HL-60/S4 treated with phorbol 12-myristate 13-acetate at 8.2 ng/mL for 4 days and 3 days (cell line): ENCODE measurements around the gene OPRM1.
"Not testable (repeated sequence)": the region's sequence is repeated elsewhere in the genome, so short reads cannot be mapped to it uniquely, and the experiment has no call there.

Experiments used
- in situ Hi-C: fragments of 300-500 bp; cut with MboI; formaldehyde crosslinking; loops from 2 replicates; pipeline ENCODE4 v1.15.0; 2022; ENCODE audit warnings: low sequenced_read_pairs

The OPRM1 gene

GRCh38 chr6:154201688-154202087, 162.6 kb downstream of the OPRM1 start:
- in situ Hi-C loops, result not testable (repeated sequence)

- in situ Hi-C loops, result no loop called here
These were observed 163.3 kb downstream of the OPRM1 start for GRCh38 chr6:154202339-154202738.

- in situ Hi-C loops, result no loop called here
These were observed 163.9 kb downstream of the OPRM1 start for GRCh38 chr6:154202958-154203357.

- in situ Hi-C loops, result no loop called here
These were observed 167.1 kb downstream of the OPRM1 start for GRCh38 chr6:154206141-154206540.

GRCh38 chr6:154206996-154207395, 168.0 kb downstream of the OPRM1 start:
- in situ Hi-C loops, result no loop called here

GRCh38 chr6:154209555-154209954, 170.5 kb downstream of the OPRM1 start:
- in situ Hi-C loops, result no loop called here

- in situ Hi-C loops, result no loop called here
These were observed 171.6 kb downstream of the OPRM1 start for GRCh38 chr6:154210678-154211077.

- in situ Hi-C loops, result no loop called here
These were observed 174.7 kb downstream of the OPRM1 start for GRCh38 chr6:154213782-154214181.

GRCh38 chr6:154218301-154218700, 179.3 kb downstream of the OPRM1 start:
- in situ Hi-C loops, result no loop called here

GRCh38 chr6:154218787-154219186, 179.7 kb downstream of the OPRM1 start:
- in situ Hi-C loops, result no loop called here

- in situ Hi-C loops, result no loop called here
These were observed 180.2 kb downstream of the OPRM1 start for GRCh38 chr6:154219250-154219649.

GRCh38 chr6:154222716-154223115, 183.7 kb downstream of the OPRM1 start:
- in situ Hi-C loops, result no loop called here

GRCh38 chr6:154223296-154223695, 184.3 kb downstream of the OPRM1 start:
- in situ Hi-C loops, result no loop called here

- in situ Hi-C loops, result no loop called here
These were observed 187.4 kb downstream of the OPRM1 start for GRCh38 chr6:154226461-154226860.

- in situ Hi-C loops, result no loop called here
These were observed 189.0 kb downstream of the OPRM1 start for GRCh38 chr6:154227862-154228520.

- in situ Hi-C loops, result no loop called here
These were observed 189.5 kb downstream of the OPRM1 start for GRCh38 chr6:154228521-154228905.

- in situ Hi-C loops, result no loop called here
These were observed 190.7 kb downstream of the OPRM1 start for GRCh38 chr6:154229786-154230185.

GRCh38 chr6:154230393-154230792, 191.4 kb downstream of the OPRM1 start:
- in situ Hi-C loops, result no loop called here

GRCh38 chr6:154230910-154231595, 192.0 kb downstream of the OPRM1 start:
- in situ Hi-C loops, result no loop called here

- in situ Hi-C loops, result no loop called here
These were observed 193.2 kb downstream of the OPRM1 start for GRCh38 chr6:154232013-154232910.

- in situ Hi-C loops, result no loop called here
These were observed 194.3 kb downstream of the OPRM1 start for GRCh38 chr6:154233383-154233782.
